ENCODE results near the gene PKLR.
"Not testable (repeated sequence)": the region's sequence is repeated elsewhere in the genome, so short reads cannot be mapped to it uniquely, and the experiment has no call there.

The PKLR gene

DNA sequence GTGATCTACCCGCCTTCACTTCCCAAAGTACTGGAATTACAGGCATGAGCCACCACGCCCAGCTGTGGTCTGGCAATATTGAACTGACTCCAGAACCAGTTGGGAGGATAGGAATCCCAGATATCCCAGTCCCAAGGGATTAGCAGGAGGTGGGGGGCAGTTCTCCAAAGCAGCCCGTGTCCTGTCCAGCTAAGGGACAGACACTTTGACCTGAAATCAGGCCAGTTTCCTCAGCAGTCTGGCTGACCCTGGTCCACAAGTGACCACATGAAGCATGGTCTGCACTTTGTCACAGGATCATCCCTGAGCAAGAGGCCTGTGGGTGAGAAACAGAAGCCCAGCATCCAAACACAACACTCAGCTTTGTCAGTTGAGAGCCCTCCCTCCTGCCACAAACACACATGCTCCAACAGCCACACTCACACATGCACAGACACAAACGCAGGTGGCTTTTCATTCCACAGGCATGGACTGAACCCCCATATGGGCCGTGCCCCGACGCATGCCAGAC is 4.7 kb upstream of the PKLR start:
- H3K4me1 ChIP-seq (ENCODE audit: insufficient read depth, low read length) = no peaks in the 10 kb centered on the region; the same call in 1 of the 2 replicates
- no peaks in the 10 kb centered on the region for H3K36me3 ChIP-seq (ENCODE audit: insufficient read depth, low read length)
- H3K9me3 ChIP-seq (ENCODE audit: control insufficient read depth, insufficient read depth, low read length) = no peaks in the 10 kb centered on the region
- H3K9ac ChIP-seq (ENCODE audit: low read depth, low read length) = no peak overlapping the region

- no peaks in the 10 kb centered on the region for H3K9me3 ChIP-seq (ENCODE audit: control insufficient read depth, insufficient read depth, low read length)
- H3K4me1 ChIP-seq (ENCODE audit: insufficient read depth, low read length) = no peaks in the 10 kb centered on the region
- no peaks in the 10 kb centered on the region for H3K36me3 ChIP-seq (ENCODE audit: insufficient read depth, low read length)
- no peak overlapping the region for H3K9ac ChIP-seq (ENCODE audit: low read depth, low read length)
Measured at GRCh38 chr1:155304558-155305063, 3.4 kb upstream of the PKLR start.

DNA sequence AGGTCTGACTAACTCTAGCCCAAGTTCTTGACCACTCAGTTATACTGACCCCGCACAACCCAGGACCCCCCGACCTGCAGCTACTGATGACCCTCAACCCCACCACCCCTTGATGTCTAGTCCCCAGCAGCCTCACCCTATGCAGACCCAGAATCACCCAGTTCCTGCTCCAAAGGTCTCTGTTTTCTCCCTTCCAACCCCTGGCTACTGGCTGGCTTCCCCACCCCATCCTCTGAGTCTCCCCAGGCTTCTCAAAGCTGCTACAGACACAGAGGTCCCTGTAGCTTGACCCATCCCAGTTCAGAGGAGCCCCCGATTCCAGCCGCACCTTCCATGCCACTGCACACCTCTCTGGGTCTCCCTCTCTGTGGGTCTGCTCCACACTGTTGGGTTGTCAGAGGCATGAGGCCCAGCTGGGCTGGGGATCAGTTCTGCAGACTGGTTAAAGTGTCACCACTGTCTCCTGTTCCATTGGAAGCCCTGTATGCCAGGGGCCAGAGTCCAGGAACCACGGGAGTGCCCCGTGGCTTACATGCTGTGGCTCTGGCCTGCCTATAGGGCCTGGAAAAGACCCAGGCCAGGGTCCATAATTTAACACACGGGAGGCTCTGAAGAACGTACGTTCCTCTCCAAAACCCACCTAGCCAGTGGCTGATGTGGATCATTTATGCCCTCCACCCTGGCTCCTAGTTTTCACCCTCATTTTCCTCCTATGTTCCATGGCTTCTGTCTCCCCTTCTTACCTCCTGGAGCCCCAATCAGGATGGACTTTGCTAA is 497 bp downstream of the PKLR start:
- Histone ChIP-seq H3K36me3 (ENCODE audit: insufficient read depth, low read length) (no peaks in the 10 kb centered on the region), H3K4me1 (ENCODE audit: insufficient read depth, low read length) (peaks cover 8% of the 10 kb centered on the region), H3K9me3 (ENCODE audit: control insufficient read depth, insufficient read depth, low read length) (no peaks in the 10 kb centered on the region), H3K9ac (ENCODE audit: low read depth, low read length) (no peak overlapping the region)

DNA sequence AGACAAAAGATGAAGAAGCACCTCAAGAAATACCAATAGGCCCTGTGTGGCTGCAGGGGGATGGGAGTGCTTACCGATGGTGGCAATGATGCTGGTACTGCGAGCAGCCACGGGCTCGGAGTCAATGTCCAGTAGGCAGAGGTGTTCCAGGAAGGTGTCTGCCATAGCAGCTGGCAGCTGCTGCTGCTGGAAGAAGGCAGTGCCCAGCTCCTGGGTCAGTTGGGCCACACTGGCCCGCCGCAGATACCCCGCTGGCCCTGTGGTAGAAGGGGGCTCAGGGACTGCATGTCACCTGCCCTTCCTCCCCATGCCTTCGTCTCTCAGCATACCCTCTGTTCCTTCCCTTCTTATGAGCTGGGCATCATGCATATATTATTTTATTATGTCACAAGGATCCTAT is 1.2 kb downstream of the PKLR start:
- Histone ChIP-seq H3K9me3 (ENCODE audit: control insufficient read depth, insufficient read depth, low read length) (no peaks in the 10 kb centered on the region), H3K36me3 (ENCODE audit: insufficient read depth, low read length) (no peaks in the 10 kb centered on the region), H3K4me1 (ENCODE audit: insufficient read depth, low read length) (peaks cover 8% of the 10 kb centered on the region), H3K9ac (ENCODE audit: low read depth, low read length) (no peak overlapping the region)

DNA sequence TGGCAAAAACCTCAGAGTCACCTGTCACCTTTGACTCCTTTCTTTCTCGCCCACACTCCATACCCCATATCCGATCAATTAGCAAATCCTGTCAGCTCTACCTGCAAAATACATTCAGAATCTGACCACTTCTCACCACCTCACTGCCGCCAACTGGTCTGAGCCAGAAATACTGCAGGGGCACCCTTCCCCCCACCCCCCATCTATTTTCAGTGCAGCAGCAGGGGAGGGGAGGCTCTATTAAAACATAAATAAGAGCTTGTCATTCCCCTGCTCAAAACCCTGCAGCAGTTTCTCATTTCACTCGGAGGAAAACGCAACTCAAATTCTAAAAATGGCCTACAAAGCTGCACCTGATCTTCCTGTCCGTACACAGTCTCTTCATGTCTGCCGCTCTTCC is 3.9 kb downstream of the PKLR start:
- H3K4me1 ChIP-seq (ENCODE audit: insufficient read depth, low read length) = peaks cover 8% of the 10 kb centered on the region
- H3K9ac ChIP-seq (ENCODE audit: low read depth, low read length) = no peak overlapping the region
- no peaks in the 10 kb centered on the region for H3K36me3 ChIP-seq (ENCODE audit: insufficient read depth, low read length)
- H3K9me3 ChIP-seq (ENCODE audit: control insufficient read depth, insufficient read depth, low read length) = no peaks in the 10 kb centered on the region

- Histone ChIP-seq H3K4me1 (ENCODE audit: insufficient read depth, low read length) (peaks cover 8% of the 10 kb centered on the region), H3K9ac (ENCODE audit: low read depth, low read length) (no peak overlapping the region), H3K36me3 (ENCODE audit: insufficient read depth, low read length) (no peaks in the 10 kb centered on the region), H3K9me3 (ENCODE audit: control insufficient read depth, insufficient read depth, low read length) (no peaks in the 10 kb centered on the region)
Measured at GRCh38 chr1:155296661-155297060, 4.6 kb downstream of the PKLR start.

DNA sequence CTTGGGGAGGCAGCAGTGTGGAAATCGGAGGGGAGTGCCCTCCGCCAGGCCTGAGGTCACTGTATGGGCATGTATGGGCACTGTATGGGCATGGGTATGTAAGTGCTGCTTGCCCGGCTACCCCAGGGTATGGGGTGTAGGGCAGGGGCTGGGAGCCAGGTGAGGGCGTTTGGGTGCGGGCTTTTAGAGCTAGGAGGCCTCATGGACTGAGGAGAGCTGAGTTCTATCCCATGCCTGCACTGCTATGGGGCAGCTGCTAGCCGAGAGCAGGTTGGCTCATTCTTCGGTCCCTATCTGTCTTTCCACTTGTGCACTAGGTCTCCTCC is 5.3 kb downstream of the PKLR start:
- Histone ChIP-seq H3K36me3 (ENCODE audit: insufficient read depth, low read length) (no peaks in the 10 kb centered on the region), H3K9ac (ENCODE audit: low read depth, low read length) (peak overlapping the region; percentile 79; the same call in 1 of the 2 replicates), H3K9me3 (ENCODE audit: control insufficient read depth, insufficient read depth, low read length) (no peaks in the 10 kb centered on the region), H3K4me1 (ENCODE audit: insufficient read depth, low read length) (peaks cover 8% of the 10 kb centered on the region)

DNA sequence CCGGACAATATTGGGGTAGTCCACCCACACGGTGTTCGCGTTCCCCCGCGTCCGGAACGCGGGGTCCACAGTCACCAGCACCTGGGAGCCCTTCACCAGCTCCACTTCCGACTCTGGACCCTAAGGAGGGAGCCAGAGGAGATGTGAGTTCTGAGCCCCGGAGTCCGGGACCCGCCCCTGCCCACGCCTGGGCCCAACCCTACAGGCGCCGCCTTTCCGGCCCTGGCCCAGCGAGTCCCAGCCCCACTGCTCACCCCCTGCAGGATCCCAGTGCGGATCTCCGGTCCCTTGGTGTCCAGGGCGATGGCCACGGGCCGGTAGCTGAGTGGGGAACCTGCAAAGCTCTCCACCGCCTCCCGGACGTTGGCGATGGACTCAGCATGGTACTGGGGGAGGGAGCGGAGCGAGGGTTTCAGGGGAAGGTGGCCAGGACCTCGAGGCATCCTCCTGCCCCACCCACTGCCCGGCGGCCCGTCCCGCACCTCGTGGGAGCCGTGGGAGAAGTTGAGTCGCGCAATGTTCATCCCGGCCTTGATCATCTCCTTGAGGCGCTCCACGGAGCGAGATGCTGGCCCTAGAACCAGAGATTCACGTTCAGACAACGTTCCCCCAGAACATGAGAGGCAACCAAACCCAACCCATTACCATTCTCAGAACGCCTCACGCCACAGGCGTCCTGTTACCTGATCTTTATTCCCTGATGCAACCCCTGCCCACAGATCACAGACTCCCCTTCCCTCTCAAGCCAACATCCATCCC is 5.9 kb downstream of the PKLR start:
- no peaks in the 10 kb centered on the region for H3K9me3 ChIP-seq (ENCODE audit: control insufficient read depth, insufficient read depth, low read length)
- H3K4me1 ChIP-seq (ENCODE audit: insufficient read depth, low read length) = peaks cover 8% of the 10 kb centered on the region
- peak overlapping the region; percentile 79; the same call in 1 of the 2 replicates for H3K9ac ChIP-seq (ENCODE audit: low read depth, low read length)
- H3K36me3 ChIP-seq (ENCODE audit: insufficient read depth, low read length) = no peaks in the 10 kb centered on the region

DNA sequence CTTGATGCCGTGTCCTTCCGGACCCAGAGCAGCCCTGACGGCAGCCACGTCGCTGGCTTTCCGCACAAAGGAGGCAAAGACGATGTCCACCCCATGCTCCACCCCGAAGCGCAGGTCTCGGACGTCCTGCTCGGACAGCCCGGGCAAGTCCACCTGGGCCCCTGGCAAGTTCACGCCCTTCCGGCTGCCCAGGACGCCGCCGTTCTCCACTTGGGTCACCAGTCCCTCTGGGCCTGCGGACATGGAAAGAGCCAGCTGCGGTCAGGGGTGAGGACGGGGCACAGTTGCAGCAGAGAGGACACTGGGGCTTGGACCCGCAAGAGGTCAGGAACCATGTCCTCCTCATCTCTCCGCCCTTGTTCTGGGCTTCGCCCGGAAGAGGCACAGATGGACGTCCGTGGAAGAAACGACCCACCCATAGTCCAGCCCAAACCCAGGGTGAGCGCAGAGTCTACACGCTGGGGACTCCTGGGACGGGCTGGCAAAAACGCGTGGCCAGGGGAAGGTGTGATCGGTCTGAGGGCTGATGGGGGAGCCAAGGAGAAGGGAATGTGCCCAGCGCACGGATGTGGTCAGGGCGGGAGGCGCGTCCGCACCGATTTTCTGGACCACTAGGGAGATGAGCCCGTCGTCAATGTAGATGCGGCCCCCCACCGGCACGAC is 6.6 kb downstream of the PKLR start:
- Histone ChIP-seq H3K9me3 (ENCODE audit: control insufficient read depth, insufficient read depth, low read length) (no peaks in the 10 kb centered on the region), H3K4me1 (ENCODE audit: insufficient read depth, low read length) (peaks cover 8% of the 10 kb centered on the region), H3K36me3 (ENCODE audit: insufficient read depth, low read length) (no peaks in the 10 kb centered on the region), H3K9ac (ENCODE audit: low read depth, low read length) (peak overlapping the region; percentile 79; the same call in 1 of the 2 replicates)

DNA sequence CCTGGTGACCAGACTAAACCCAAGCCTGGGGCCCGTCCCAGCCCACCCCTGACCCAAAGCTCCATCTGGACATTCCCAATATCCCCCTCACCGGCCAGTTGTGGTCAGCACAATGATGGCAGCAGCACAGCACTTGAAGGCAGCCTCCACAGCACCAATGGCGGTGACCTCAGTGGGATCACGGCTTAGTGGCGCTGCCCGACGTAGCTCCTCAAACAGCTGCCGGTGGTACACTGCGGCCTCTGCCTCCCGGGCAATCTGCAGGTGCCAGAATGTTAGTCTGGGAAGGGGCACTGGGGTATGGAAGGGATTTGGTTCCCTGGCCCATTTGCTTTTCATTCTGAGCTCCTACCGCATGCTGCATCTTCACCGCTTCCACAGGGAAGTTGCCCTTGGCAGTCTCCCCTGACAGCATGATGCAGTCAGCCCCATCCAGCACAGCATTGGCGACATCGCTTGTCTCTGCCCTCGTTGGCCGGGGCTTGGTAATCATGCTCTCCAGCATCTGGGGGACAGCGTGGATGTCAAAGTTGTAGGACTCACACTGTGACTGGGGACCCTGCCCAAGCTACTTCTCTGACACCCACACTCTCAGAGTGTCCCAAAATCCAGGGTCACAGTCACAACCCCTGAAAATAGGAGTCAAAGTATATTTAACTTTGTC is 8.0 kb downstream of the PKLR start:
- no peak overlapping the region for H3K9ac ChIP-seq (ENCODE audit: low read depth, low read length)
- no peaks in the 10 kb centered on the region for H3K9me3 ChIP-seq (ENCODE audit: control insufficient read depth, insufficient read depth, low read length)
- peaks cover 8% of the 10 kb centered on the region for H3K4me1 ChIP-seq (ENCODE audit: insufficient read depth, low read length)
- no peaks in the 10 kb centered on the region for H3K36me3 ChIP-seq (ENCODE audit: insufficient read depth, low read length)

- H3K9ac ChIP-seq (ENCODE audit: low read depth, low read length); H3K4me1 ChIP-seq (ENCODE audit: insufficient read depth, low read length); H3K36me3 ChIP-seq (ENCODE audit: insufficient read depth, low read length); H3K9me3 ChIP-seq (ENCODE audit: control insufficient read depth, insufficient read depth, low read length): not testable (repeated sequence)
Measured at GRCh38 chr1:155291006-155291405, 10.2 kb downstream of the PKLR start.

GRCh38 chr1:155287987-155288543 is 13.2 kb downstream of the PKLR start:
- H3K4me1 ChIP-seq (ENCODE audit: insufficient read depth, low read length) = no peaks in the 10 kb centered on the region
- no peaks in the 10 kb centered on the region for H3K36me3 ChIP-seq (ENCODE audit: insufficient read depth, low read length)
- no peaks in the 10 kb centered on the region for H3K9me3 ChIP-seq (ENCODE audit: control insufficient read depth, insufficient read depth, low read length)
- H3K9ac ChIP-seq (ENCODE audit: low read depth, low read length) = no peak overlapping the region

DNA sequence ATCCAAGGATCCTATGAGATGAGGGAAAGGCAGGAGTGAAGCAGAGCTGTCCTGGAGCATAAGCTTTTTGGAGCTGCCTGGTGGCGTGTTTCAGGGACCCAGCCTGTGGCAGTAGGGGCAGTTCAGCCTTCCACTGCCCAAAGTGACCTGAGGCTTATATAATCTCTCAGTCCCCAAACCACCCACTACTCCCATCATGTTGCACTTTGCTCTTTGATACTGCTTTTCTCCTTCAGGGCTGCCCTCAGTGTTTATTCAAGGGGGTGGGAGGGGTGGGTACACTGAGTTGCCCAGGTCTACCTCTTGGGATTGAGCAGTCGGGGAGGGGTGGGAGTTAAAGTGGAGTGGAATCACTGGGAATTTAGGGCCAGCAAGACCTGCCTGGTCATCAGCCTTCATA is 14.7 kb downstream of the PKLR start:
- Histone ChIP-seq H3K4me1 (ENCODE audit: insufficient read depth, low read length) (no peaks in the 10 kb centered on the region), H3K9ac (ENCODE audit: low read depth, low read length) (no peak overlapping the region), H3K9me3 (ENCODE audit: control insufficient read depth, insufficient read depth, low read length) (no peaks in the 10 kb centered on the region), H3K36me3 (ENCODE audit: insufficient read depth, low read length) (no peaks in the 10 kb centered on the region)

GRCh38 chr1:155285631-155286044 is 15.6 kb downstream of the PKLR start:
- Histone ChIP-seq H3K4me1 (ENCODE audit: insufficient read depth, low read length) (no peaks in the 10 kb centered on the region), H3K9ac (ENCODE audit: low read depth, low read length) (no peak overlapping the region), H3K36me3 (ENCODE audit: insufficient read depth, low read length) (no peaks in the 10 kb centered on the region), H3K9me3 (ENCODE audit: control insufficient read depth, insufficient read depth, low read length) (no peaks in the 10 kb centered on the region)
